HG02610 (cell line): ENCODE data around the gene OR5AK2.
"Not testable (repeated sequence)": the region's sequence is repeated elsewhere in the genome, so short reads cannot be mapped to it uniquely, and the experiment has no call there.

Source experiments
- ATAC-seq: cut with Tn5 transposase; IDR thresholded peaks from one replicate; pipeline ENCODE4 v1.9.1; 2021; ENCODE audit warnings: mild to moderate bottlenecking, moderate library complexity; ENCODE audit not compliant: unreplicated experiment

OR5AK2 gene, protein sequence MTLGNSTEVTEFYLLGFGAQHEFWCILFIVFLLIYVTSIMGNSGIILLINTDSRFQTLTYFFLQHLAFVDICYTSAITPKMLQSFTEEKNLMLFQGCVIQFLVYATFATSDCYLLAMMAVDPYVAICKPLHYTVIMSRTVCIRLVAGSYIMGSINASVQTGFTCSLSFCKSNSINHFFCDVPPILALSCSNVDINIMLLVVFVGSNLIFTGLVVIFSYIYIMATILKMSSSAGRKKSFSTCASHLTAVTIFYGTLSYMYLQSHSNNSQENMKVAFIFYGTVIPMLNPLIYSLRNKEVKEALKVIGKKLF

DNA sequence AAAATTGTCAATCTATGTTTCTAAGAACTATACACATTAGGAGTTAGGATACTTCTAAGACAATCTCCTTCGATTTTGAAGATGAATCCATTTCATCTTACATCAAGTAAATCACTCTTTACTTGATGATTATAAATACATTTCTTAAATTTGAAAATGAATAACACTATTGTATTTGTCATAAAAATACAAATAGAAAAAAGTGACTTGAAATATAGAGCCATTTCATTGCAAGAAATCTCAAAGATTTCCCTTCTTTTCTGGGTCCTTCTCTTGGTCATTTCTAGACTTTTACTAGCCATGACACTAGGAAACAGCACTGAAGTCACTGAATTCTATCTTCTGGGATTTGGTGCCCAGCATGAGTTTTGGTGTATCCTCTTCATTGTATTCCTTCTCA is at the start of gene OR5AK2:
Gene OR5AK2, plus strand, starts transcription at position 301 of the 400 bp plus-strand sequence. Its CDS starts 0 bp downstream, at position 301.
- no peak for ATAC-seq

DNA sequence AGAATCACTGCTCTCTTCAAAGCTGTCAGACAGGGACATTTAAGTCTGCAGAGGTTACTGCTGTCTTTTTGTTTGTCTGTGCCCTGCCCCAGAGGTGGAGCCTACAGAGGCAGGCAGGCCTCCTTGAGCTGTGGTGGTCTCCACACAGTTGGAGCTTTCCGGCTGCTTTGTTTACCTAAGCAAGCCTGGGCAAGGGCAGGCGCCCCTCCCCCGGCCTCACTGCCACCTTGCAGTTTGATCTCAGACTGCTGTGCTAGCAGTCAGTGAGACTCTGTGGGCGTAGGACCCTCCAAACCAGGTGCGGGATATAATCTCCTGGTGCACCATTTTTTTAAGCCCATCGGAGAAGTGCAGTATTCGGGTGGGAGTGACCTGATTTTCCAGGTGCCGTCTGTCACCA is 43.2 kb upstream of the OR5AK2 start:
- ATAC-seq = not testable (repeated sequence)

DNA sequence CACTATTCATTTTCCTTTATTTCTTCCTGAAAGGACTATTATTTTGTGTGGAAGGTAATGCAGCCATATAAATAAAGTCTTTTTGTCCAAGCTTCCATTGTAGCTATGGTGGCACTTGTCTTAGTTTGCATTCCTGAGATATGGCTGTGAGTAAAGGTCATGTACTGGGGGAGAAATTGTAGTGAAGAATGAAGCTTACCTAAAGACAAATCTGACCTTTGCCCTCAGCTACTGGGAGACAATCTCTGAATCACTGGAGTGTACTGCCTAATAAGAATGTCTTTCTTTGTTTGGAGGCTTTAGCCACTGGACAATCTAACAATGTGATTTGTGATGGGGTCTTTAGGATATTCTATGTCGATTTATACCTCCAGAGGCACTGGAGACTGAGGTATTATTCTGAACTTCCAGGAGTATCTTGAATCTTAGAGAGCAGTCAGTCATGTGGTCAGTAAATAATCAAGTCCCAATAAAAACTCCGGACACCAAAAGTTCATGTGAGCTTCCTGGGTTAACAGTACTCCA is 39.7 kb upstream of the OR5AK2 start:
- ATAC-seq = no peak

DNA sequence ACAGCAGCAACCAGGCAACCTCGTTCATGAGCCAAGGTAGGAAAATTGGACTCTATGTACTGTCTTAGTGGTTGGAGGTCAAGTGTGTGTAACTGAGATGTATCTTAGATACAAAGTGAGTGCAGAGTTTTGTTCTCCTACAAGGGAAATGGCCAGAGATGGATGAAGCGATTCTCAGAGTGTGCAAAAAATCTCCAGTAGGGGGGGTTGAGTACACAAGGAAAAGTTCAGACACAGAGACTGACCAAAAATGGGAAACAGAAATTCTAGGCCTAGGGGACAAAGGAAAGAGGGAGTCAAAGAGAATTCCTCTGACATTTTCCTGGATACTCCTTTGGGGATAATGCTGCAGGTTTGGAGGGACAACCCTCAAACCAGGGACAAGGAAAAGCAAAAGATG is 38.2 kb upstream of the OR5AK2 start:
- no peak for ATAC-seq

DNA sequence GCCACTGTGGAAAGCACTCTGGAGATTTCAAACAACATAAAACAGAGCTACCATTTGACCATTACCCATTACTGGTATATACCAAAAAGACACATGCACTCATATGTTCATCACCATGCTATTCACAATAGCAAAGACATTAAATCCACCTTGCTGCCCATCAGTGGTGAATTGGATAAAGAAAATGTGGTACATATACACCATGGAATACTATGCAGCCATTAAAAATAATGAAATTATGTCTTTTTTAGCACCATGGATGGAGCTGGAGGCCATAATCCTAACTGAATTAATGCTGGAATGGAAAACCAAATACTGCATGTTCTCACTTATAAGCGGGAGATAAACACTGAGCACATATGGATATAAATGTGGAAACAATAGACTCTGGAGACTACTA is 34.8 kb upstream of the OR5AK2 start:
- ATAC-seq = not testable (repeated sequence)

DNA sequence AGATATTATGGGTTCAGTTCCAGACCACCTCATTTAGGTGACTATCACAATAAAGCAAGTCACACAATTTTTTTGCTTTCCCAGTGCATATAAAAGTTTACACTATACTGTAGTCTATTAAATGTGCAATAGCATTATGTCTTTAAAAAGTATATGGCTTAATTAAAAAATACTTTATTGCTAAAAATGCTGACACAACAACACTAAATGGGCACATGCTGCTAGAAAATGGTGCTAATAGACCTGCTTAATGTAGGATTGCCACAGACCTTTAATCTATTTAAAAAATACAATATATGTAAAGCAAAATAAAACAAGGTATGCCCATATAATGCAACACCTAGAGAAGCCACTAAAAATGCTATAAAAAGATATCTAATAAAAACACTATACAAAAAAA is 27.1 kb upstream of the OR5AK2 start:
- ATAC-seq = no peak

DNA sequence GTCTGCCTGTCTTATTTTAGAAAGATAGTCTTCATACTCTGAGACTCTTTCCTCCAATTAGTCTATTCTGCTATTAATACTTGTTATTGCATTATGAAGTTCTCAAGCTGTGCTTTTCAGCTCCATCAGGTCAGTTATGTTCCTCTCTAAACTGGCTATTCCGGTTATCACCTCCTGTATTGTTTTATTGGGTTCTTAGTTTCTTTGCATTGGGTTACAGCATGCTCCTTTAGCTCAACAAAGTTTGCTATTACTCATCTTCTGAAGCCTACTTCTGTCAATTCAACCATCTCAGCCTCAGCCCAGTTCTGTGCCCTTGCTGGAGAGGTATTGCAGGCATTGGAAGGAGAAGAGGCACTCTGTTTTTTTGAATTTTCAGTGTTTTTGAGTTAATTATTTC is 21.0 kb upstream of the OR5AK2 start:
- no peak for ATAC-seq

DNA sequence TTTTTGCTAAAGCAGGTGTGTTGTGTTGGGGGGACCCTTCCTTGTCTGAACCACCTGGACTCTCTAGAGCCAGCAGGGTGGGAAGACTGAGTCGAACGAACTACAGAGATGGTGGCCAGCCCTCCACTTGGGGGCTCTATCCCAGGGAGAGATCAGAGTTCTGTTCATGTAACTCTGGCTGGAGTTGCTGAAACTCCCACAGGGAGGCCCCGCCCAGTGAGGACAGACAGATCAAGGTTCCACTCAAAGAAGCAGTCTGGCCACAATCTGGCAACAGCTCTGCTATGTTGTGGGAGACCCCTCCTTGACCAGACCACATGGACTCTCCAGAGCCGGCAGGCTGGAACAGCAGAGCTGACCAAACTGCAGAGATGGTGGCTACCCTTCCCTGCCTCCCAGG is 20.2 kb upstream of the OR5AK2 start:
- ATAC-seq = no peak

DNA sequence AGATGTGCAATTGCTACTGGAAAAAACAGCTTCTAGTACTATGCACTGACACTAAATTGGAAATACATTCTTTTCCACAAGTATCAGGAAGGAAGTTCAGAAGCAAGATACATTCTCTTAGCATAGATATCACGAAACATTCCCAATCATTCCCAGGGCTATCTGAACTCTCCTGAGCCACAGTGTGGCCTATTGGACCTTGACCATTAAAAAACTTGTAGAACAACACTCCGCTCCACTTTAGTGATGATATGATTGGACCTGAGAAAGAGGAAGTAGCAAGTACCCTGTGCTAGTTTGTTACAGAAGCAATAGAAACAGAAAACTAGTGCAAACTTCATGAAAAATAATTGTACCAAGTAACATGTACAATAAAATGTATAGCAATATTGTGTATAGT is 11.4 kb upstream of the OR5AK2 start:
- no peak for ATAC-seq

DNA sequence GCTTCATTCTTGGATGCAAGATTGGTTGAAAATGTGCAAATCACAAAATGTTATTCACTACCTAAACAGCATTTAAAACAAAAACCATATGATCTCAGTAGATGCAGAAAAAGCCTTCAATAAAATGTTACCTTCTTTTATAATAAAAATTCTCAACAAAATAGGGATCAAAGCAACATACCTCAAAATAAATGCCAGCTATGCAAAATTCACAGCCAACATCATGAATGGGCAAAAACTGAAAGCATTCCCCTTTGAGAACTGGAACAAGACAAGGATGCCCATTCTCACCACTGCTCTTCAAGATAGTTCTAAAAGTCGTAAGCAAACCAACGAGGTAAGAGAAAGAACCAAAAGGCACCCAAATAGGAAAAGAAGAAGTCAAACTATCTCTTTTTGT is 2.0 kb downstream of the OR5AK2 start:
- no peak for ATAC-seq

GRCh38 chr11:56994532-56994931 is 5.8 kb downstream of the OR5AK2 start:
- no peak for ATAC-seq

DNA sequence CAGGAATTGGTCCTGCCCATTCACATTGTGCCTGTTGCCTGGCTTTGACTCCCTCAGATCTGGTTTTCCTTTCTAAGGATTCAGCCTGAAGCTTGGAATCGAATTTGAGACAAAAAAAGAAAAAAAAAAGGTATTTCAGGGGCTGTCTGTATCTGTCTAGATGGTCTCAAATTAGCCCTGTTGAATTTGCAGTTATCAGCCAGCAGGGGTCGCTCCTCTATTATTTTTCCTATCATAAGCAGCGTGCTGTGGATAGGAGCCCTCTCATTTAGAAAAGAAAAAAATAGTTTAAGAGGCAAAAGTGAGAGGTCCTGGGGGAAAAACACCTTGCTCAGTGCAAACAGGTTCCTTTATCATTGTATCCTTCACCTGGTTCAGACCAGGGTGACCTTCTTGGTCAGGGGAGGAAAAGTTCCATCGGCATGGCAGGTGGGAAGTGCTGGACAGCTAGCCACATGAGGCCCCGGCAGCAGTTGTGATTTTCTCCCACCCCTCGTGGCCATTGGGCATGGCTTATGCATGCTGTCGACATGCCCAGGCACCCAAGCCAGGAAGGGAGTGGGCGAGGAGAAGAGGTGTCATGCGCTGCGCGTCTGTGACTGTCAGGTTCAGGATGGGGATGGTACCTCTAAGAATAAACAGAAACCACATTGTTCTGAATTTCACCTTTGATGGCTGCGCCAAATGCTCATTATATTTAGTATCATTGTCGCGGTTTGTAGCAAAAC is 13.1 kb downstream of the OR5AK2 start:
- no peak for ATAC-seq

- ATAC-seq = no peak
Measured at GRCh38 chr11:57008373-57008772, 19.7 kb downstream of the OR5AK2 start.

GRCh38 chr11:57015679-57016078 is 27.0 kb downstream of the OR5AK2 start:
- no peak for ATAC-seq

- no peak for ATAC-seq
Measured at GRCh38 chr11:57031556-57031955, 42.8 kb downstream of the OR5AK2 start.
